IPS DF 19.7 (cell line): ENCODE data around the gene RNF130.

Experiments
- DNase-seq: peaks from one replicate; pipeline ENCODE4 v3.0.0-alpha.2; 2013; ENCODE audit warnings: low read depth, low spot score

The RNF130 gene

DNA sequence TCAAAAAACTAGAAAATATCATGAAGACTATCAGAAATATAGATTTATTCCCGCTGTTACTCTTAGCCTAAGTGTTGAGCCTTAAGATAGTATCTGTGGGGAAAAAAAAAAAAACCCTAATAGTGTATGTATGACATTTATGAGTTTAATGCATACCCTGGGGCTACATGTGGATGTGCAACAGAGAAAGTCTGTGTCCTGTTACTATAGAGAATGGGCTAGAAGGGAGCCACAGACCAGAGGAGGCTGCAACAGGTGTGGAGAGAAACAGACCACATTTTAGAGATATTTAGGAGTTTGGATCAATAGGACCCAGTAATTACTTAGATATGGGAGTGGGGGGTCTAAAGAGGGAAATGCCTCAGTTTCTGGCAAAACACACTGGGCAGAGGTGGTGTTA is 15.4 kb downstream of the RNF130 start:
- no peak for DNase-seq

GRCh38 chr5:180054226-180054625 is 17.3 kb downstream of the RNF130 start:
- no peak for DNase-seq

DNA sequence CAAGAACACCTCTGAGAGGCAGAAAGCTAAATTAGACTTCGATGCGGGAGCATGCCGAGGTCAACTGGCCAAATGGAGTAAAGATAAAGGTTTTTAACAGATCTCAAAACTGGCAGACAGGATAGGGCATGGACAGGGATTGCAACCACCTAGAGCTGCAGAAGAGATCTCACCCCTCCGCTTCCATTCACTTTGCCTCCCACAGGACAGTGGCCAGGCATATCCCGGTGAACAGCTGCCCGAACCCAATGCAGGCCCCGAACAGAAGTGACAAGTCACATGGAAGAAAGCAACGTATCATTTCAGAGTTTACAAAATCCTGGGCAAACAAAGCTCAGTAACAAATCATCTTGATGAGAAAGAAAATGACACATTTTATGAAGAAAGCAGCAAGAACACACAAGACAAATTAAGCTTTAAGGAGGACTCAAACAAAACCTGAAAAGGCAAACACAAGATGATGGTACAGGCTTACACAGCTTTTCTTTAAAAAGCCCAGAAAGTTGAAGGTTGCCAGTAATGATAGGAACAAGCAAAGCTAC is 18.4 kb downstream of the RNF130 start:
- DNase-seq, result no peak

DNA sequence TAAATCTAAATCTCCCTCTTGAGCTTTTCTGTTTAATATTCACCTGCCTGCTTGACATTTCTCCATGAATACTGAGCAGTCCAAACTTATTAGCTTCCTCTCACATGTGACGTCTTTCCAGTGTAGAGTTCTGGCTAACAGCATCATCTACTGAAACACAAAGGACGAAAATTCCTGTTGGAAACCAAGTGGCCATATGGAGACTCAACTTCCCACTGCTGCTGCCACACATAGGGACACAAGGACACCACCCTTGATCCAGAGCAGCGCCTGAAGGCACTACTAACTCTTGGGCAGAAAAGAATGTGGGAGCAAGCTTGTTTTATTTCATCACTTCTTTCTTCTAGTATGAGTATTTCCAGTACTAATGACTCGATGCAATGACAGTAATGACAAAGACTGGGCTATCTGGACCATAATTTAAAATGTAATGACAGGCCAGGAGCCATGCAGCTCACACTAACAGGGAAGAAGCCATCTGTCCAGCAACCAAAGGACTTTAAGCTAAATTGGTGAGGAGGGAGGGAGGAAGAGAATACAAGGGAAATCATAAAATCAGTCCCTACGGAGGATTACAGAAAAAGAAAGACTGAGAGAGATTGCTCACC is 19.2 kb downstream of the RNF130 start:
- no peak for DNase-seq

GRCh38 chr5:180050121-180050940 is 21.2 kb downstream of the RNF130 start:
- DNase-seq, result no peak

DNA sequence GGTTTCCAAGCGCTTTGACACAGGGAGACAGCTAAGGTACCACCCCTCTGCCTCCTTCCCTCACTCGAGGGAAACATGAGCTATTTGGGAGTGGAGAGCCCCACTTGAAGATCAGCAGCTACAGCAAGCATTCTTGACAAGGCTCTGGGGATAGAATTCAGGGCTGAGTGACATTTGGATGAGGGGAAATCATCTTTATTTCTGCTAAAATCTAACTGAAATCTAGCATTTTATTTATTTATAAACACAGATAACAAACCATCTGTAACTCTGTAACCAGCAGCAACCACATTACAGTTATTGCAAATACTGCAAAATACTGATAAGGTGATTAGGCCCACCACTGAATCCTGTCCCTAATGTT is 22.4 kb downstream of the RNF130 start:
- DNase-seq, result no peak

DNA sequence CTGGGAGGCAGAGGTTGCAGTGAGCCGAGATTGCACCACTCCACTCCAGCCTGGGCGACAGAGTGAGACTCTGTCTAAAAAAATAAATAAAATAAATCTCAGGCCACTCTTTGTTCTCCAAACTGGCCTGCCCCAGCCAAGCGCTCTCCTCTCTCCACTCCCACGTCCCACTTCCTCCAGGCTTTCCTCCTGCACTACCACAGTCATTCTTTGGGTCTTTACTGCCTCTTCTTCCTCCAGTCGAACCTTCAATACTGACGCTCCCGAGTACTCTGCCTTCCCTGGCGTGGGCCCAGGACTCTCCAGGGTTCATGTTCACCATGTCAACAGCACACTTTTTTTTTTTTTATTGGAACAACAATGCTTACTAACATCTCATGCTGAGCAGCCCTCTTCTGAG is 23.9 kb downstream of the RNF130 start:
- DNase-seq, result no peak

DNA sequence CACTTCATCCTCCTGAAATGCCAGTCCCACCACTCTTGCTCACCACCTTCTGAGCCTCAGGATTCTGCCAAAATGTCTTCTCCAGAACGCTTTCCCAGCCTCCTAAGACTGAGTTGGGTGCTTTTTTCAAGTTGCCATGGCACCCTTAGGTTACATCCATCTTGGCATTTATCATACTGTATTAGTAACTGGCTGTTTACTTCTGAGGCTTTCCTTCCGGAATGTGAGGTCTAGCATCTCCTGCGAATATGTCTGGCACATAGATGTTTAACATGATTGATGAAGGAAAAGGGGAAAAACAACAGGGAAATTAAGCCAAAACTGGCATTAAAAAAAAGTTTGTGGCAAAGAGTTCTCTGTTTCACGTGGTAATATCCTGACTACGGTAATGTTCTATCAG is 24.9 kb downstream of the RNF130 start:
- DNase-seq, result no peak

DNA sequence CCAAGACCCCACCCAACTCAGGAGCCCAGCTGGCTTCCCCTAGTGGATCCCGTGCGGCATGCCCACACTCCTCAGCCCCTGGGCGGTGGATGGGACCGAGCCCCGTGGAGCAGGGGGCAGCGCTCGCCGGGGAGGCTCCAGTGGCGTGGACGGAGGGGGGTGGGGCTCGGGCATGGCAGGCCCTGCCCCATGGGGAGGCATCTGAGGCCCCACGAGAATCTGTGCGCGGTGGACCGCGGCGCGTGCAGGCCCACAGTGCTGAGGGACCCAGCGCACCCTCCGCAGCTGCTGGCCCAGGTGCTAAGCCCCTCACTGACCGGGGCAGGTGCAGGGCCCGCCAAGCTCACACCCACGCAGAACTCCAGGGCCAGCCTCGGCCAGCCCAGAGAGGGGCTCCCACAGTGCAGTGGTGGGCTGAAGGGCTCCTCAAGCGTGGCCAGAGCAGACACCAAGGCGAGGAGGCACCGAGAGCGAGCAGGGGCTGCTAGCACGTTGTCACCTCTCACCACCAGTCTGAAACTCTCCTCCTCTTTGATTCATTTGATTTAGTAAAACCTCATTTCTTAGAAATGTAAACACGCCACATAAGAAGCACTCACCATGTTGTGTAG is 25.6 kb downstream of the RNF130 start:
- no peak for DNase-seq

DNA sequence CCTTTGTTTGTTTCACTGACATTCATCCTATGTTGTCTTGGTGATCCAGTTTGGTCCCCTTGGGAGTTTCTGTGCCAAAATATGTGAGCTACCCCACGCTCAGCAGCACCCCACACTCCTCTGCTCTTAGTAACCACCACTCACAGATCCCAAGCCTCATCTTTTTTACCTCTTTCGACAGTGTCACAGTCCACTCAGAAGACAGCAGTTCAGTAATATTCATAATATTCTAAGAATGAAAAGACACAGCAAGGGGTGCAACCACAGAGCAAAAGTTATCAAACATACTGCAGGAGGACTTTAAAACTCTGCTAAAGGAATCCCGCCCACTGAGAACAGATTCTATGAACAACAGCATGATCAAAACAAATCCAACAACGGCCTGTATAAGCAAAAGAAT is 28.2 kb downstream of the RNF130 start:
- DNase-seq, result no peak

DNA sequence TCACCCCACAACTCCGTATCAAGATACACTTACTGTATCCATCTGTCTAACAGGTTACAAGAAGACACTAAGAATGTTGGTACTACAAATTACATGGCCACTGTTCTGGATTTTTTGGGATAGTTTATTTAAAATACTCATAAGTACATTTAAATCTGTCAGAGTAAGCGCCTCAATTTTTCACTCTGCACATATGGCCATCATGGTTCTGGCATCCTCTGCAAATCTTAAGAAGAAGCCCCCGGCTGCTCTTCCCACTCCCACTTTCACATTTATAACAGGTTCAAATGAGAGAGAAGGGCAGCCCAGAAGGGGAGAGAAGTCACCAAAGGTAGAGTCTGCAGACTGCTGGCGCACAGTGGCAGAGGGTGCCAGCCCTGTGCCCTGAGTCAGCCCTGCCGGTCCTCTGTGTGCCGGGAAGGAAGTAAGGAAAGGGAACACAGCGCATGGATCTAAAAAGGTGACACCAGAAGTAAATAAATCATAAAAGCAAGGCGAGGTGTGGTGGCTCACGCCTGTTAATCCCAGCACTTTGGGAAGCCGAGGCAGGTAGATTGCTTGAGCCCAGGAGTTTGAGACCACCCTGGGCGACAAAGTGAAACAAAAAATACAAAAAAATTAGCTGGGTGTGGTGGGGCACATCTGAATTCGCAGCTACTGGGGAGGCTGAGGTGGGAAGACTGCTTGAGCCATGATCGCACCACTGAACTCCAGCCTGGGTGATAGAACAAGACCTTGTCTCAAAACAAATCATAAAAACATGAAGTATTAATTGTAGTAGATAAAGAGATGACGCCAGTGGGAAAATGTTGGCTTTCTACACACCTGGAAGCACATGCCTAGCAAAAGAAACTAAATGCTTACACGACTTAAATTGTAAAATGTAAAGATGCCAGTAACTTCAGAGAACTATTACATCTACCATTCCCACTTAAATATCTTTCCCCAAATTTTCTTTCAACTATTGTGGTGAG is 30.0 kb downstream of the RNF130 start:
- DNase-seq, result no peak

DNA sequence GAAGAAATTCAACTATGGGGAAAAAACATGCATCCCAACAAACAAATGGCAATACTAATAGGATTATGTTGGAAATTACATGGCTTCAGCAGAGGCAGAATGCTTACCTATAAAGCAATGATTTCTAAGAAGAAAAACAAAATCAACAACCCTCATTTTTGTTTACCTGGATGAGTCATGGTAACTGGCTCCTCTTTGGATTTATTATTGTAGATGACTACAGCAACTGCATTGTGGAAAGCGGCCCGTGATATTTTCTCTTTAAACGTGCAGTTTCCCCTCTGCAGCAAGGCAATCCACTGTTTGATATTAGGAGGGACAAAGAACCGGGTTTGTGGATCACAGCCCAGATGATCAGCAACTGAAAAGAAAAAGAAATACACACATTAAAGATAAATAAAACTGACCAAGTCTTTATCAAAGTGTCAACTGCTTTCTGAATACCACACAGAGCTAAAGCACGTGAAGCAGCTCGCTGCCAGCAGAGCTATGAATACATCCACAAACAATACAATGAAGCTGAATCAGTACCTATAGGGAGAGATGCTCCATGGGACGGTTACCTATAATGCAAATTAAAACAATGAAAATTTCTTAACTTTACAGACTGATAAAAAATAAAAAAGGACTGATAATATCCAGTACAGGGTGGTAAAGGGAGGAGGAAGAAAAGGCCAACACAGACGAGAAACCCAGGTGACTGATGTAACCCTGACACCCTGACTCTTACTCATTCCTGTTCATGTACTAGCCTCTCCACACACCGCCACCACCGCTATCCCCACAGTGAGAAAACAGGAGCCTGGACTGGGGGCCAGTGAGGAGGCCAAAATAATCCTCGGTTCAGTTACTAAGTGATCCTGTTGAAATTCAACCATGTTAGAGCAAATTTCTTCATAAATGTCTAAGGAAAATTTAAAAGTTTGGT is 31.0 kb downstream of the RNF130 start:
- DNase-seq, result no peak

DNA sequence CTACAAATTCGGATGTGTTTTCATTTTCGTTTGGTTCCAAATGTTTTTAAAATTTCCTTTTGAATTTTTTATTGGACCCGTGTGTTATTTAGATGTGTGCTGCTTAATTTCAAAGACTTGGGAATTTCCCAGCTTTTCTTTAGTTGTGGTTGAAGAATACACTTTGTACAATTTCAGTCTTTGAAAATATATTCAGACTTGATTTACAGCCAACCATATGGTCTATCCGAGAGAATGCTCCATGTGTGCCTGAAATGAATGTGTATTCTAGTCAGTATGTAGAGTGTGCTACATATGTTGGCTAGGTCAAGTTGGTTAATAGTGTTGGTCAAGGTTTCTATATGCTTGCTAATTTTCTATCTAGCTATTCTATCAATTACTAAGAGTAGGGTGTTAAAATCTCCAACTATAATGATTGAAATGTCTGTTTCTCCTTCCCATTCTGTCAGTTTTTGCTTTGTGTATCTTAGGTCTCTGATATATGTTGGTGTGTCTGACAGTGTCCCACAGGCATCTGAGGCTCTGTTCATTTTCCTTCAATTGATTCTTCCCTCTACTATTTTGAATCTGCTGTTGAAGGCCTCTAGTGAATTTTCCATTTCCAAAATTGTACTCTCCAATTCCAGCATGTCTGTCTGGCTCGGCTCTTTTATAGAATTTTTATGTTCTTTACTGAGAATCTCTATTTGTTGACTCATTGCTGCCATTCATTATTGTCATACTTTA is 36.2 kb downstream of the RNF130 start:
- DNase-seq, result no peak

DNA sequence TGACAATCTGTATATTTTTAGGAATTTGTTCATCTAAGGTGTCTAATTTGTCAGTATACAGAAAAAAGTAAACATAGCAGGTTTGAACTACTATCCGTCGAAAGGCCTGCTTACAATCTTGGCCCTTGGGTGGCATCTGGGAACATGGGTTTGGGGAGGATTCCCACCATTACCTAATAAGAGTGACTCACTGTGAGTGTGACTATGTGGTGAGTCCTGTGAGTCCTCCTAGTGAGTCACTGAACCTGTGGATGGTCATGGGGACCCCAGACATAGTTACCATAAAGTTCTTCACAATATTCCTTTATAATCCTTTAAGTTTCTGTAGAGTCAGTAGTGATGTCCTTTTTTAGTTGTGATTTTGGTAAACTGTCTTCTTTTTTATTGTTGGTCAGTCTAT is 37.0 kb downstream of the RNF130 start:
- DNase-seq, result no peak

- DNase-seq, result no peak
These were observed 44.0 kb downstream of the RNF130 start for GRCh38 chr5:180027459-180028089.

DNA sequence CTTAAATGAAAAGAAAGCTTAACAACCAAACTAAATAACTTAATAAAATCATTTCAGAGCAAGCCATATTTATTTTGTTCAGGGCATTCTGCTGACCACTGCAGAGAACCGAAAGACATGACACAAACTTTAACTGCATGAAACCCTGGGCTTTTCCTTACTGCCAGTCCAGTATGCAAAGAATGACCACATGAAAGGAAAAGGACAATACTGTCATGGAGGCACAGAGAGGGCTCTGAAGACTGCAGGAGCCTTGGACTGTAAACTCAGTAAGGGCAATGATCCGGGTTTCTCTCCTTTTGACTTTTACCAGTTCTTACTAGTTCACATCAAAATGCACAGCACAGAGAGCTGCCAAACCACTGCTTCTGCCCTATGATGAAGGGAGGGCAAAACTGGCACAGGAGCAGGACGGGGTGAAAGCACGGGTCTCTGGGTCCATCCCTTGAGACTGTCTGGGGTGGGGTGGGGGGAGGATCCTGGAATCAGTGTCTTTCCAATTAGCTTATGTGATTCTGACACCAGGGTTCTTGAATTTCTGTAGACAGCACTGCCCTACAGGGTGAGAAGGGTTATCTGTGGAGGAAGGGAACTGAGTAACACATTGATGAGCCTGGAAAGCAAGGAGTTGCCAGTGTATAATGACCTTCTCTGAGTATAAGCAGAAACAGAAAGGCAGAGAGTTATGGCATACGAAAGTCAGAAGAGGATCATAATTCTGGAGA is 44.7 kb downstream of the RNF130 start:
- no peak for DNase-seq

DNA sequence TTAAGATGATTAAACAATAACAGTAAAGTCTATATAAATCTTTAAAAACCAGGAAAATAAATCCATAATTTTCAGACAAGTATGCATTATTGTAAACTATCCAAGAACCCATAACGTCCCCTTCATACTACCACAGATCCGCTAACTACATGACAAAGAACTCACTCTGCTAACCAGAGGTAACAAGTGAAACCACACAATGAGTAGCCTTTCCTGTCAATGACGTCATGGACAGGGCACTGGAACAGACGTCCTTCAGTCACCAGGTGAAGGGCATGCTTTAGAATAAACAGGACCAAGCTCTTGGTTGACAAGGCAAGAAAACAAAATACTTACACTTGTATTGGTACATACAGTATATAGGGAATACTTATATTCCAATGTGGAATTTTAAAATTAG is 45.2 kb downstream of the RNF130 start:
- no peak for DNase-seq

- DNase-seq, result no peak
These were observed 49.7 kb downstream of the RNF130 start for GRCh38 chr5:180021900-180022299.

DNA sequence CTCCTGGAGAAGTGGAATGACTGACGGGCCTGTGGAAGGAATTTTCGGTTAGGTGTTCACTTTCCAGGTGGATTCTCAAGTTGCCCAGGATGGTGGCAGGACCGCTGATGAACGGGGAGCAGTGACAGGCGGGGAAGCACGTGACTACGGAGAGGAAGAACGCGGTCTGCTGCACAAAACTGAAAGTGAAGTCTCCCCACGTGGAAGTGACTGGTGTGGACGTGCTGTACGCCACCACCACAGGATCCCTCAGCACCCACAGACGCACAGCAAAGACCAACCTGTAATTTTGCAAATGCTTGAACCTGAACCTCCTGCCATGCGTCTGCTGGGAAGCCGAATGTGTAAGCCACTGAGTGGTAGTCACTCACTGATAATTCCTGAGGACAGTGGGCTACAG is 51.4 kb downstream of the RNF130 start:
- DNase-seq, result no peak
